Caco-2 (cell line): Measurements from ENCODE around the gene SCAMP4. TPM values are rescaled to one million over a fixed set of nuclear protein-coding genes. Genes with fewer than 3 reads are reported as not detected.

ENCODE experiments used
- BruUV-seq: library from RNA; stranded (reverse); fragments of 400-500 nt; replicated peaks from 2 replicates; lab custom pipeline; 2021; lab: Mats Ljungman, UMichigan
- CTCF ChIA-PET: fragments of 300-600 bp; sonication (Branson Sonifier 250); formaldehyde crosslinking; loops from one replicate; lab custom pipeline; 2022; ENCODE audit warnings: antibody characterized with exemption; lab: Charles Lee
- POLR2A ChIA-PET: fragments of 300-600 bp; sonication (Branson Sonifier 250); formaldehyde crosslinking; loops from one replicate; lab custom pipeline; 2022; ENCODE audit warnings: antibody characterized with exemption; lab: Charles Lee
- DNase-seq, 2 experiments: peaks; one replicate each; pipeline versions ENCODE4 v3.0.0 to v3.0.0-alpha.2; 2020 to 2022
- H3K27me3 ChIP-seq: replicated peaks from 2 replicates; pipeline ENCODE4 v1.6.0; 2011; ENCODE audit warnings: low read length; ENCODE audit not compliant: control insufficient read depth, insufficient read depth
- H3K36me3 ChIP-seq: 2 replicates; pipeline ENCODE4 v1.5.1; 2011; ENCODE audit warnings: low read length; ENCODE audit not compliant: control insufficient read depth, insufficient read depth
- H3K4me1 ChIP-seq: fragments of 250-450 bp; sonication (Bioruptor Pico); 2 replicates; pipeline ENCODE4 v1.5.1; 2020; ENCODE audit warnings: mild to moderate bottlenecking
- H3K4me3 ChIP-seq: 2 replicates; pipeline ENCODE4 v1.5.1; 2011; ENCODE audit warnings: low read depth, mild to moderate bottlenecking, control low read depth, low read length
- H3K9me3 ChIP-seq: fragments of 250-450 bp; sonication (Bioruptor Pico); 2 replicates; pipeline ENCODE4 v1.5.1; 2020; ENCODE audit warnings: mild to moderate bottlenecking, moderate library complexity
- H3K27ac Mint-ChIP-seq: one replicate; pipeline ENCODE4 v1.8.0; 2022; ENCODE audit warnings: mixed read lengths; ENCODE audit not compliant: unreplicated experiment
- H3K27me3 Mint-ChIP-seq: one replicate; pipeline ENCODE4 v1.8.0; 2022; ENCODE audit warnings: mixed read lengths; ENCODE audit not compliant: insufficient read depth, unreplicated experiment
- H3K36me3 Mint-ChIP-seq: one replicate; pipeline ENCODE4 v1.8.0; 2022; ENCODE audit warnings: mild to moderate bottlenecking, mixed read lengths; ENCODE audit not compliant: insufficient read depth, unreplicated experiment
- H3K4me1 Mint-ChIP-seq: one replicate; pipeline ENCODE4 v1.8.0; 2022; ENCODE audit warnings: low read depth, mixed read lengths; ENCODE audit not compliant: unreplicated experiment
- H3K4me3 Mint-ChIP-seq: one replicate; pipeline ENCODE4 v1.8.0; 2022; ENCODE audit warnings: mild to moderate bottlenecking, moderate library complexity, mixed read lengths; ENCODE audit not compliant: unreplicated experiment
- H3K9me3 Mint-ChIP-seq: one replicate; pipeline ENCODE4 v1.8.0; 2022; ENCODE audit warnings: mixed read lengths; ENCODE audit not compliant: unreplicated experiment
- intact Hi-C: fragments of 100-400 bp; cut with micrococcal nuclease; formaldehyde crosslinking; loops from one replicate; pipeline ENCODE4 v1.10.0; 2022; ENCODE audit not compliant: unreplicated experiment
- total RNA-seq: library from RNA; stranded (reverse); gene quantifications from 2 replicates; pipeline ENCODE4 v1.2.3, GENCODE V29; 2022
- TF ChIP-seq, protein P1 (sequence below), 2 experiments: fragments of 200-600 bp in 1 of 2; IDR thresholded peaks; 1 replicate in 1 of 2; 2 replicates in 1 of 2; pipeline versions ENCODE4 v1.5.1 to v1.8.0; 2011 to 2022; ENCODE audit warnings: antibody characterized with exemption in 1 of 2, control low read depth in 1 of 2, inconsistent platforms in 1 of 2, low read depth in 1 of 2, low read length in 1 of 2, mild to moderate bottlenecking in 1 of 2, moderate library complexity in 1 of 2; ENCODE audit not compliant: insufficient read depth in 1 of 2, severe bottlenecking in 1 of 2, unreplicated experiment in 1 of 2

SCAMP4 gene
- total RNA-seq, 1 experiment from 2014 or later: 84.1 TPM

DNA sequence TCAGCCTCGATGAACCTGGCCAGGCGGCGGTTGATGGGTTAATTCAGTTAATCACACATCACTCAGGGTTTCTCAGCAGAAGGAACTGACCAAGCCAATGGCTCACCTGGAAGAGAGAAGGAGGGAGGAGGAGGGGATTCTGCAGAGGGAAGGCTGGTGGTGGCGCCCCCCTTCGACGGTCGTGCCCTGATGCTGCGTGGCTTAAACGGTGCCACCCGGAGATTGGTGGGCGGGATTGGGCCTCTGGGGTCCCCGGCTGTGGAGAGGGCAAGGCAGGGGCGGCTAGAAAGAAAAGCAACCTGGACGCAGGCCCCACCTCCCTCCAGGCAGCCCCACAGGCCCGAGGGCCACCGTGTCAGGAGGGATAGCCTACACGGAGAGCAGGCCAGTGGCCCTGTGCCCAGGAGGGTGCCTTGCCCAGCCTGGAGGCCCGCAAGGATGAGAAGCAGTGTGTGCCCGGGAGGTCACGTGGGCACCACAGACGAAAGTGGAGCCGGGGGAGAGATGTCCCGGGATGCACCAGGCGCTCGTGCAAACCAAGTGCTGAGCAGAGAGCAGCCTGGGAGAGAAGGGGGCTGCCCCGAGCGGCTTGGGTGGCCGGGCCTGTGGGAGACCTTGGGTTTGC is 51.8 kb downstream of the SCAMP4 start:
- Mint-ChIP-seq H3K9me3 (no peaks in the 10 kb centered on the region), H3K36me3 (peaks cover 21% of the 10 kb centered on the region), H3K4me3 (no peak overlapping the region), H3K27ac (no peak overlapping the region), H3K27me3 (no peaks in the 10 kb centered on the region), H3K4me1 (no peaks in the 10 kb centered on the region)
- H3K4me3 ChIP-seq: no peak overlapping the region
- CTCF ChIA-PET: no interaction called here
- intact Hi-C loops: no loop called here
- DNase-seq: no peak
- H3K36me3 ChIP-seq: no peaks in the 10 kb centered on the region
- H3K4me1 ChIP-seq: no peaks in the 10 kb centered on the region
- H3K9me3 ChIP-seq: no peaks in the 10 kb centered on the region
- TF ChIP-seq, protein P1, sequence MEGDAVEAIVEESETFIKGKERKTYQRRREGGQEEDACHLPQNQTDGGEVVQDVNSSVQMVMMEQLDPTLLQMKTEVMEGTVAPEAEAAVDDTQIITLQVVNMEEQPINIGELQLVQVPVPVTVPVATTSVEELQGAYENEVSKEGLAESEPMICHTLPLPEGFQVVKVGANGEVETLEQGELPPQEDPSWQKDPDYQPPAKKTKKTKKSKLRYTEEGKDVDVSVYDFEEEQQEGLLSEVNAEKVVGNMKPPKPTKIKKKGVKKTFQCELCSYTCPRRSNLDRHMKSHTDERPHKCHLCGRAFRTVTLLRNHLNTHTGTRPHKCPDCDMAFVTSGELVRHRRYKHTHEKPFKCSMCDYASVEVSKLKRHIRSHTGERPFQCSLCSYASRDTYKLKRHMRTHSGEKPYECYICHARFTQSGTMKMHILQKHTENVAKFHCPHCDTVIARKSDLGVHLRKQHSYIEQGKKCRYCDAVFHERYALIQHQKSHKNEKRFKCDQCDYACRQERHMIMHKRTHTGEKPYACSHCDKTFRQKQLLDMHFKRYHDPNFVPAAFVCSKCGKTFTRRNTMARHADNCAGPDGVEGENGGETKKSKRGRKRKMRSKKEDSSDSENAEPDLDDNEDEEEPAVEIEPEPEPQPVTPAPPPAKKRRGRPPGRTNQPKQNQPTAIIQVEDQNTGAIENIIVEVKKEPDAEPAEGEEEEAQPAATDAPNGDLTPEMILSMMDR (IDR thresholded peaks at IDR 0.05; ENCODE audit: insufficient read depth in 1 of 2, low read depth in 1 of 2, low read length in 1 of 2, severe bottlenecking in 1 of 2, unreplicated experiment in 1 of 2): no peak
- BruUV-seq: no TSS peak
- POLR2A ChIA-PET: no interaction called here
- H3K27me3 ChIP-seq: no peaks in the 10 kb centered on the region

DNA sequence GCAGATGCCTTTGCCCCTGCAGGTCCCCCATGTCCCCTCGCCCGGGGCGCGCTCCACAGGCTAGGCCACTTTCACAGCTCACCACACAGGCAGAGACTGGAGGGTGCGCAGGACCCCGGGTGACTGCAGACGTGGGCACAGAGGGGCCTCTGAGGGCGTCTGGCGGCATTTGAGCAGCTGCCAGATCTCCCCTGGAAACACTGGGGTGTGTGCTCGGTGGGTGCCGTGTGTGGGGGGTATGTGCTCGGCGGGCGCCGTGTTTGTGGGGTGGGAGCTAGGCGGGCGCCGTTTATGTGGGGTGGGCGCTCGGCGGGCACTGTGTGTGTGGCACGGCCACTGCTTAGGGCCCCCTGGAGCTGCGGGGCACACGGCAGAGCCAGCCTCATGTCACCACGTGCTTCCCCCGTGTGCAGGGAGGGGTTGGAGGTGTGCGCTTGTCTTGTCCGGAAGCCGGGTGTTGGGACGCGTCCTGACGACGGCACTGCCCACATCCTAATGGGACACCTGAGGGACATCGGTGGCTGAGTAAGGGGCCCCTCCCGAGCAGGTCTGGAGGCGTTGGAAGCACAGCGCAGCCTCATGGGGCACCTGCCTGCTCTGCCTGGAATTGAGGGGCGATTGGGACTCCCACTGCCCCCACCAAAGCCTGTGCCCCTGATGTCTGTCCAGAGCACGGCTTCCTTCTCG is 52.5 kb downstream of the SCAMP4 start:
- Histone ChIP-seq H3K36me3 (no peaks in the 10 kb centered on the region), H3K27me3 (no peaks in the 10 kb centered on the region), H3K9me3 (no peaks in the 10 kb centered on the region), H3K4me1 (no peaks in the 10 kb centered on the region), H3K4me3 (no peak overlapping the region)
- H3K4me3 Mint-ChIP-seq: no peak overlapping the region
- no peaks in the 10 kb centered on the region for H3K27me3 Mint-ChIP-seq
- no peaks in the 10 kb centered on the region for H3K9me3 Mint-ChIP-seq
- POLR2A ChIA-PET: no interaction called here
- no peak for DNase-seq
- BruUV-seq: no TSS peak
- no peak overlapping the region for H3K27ac Mint-ChIP-seq
- CTCF ChIA-PET: no interaction called here
- TF ChIP-seq, protein P1 (IDR thresholded peaks at IDR 0.05; ENCODE audit: insufficient read depth in 1 of 2, low read depth in 1 of 2, low read length in 1 of 2, severe bottlenecking in 1 of 2, unreplicated experiment in 1 of 2): no peak
- no peaks in the 10 kb centered on the region for H3K4me1 Mint-ChIP-seq
- H3K36me3 Mint-ChIP-seq: peaks cover 19% of the 10 kb centered on the region
- intact Hi-C loops: no loop called here

DNA sequence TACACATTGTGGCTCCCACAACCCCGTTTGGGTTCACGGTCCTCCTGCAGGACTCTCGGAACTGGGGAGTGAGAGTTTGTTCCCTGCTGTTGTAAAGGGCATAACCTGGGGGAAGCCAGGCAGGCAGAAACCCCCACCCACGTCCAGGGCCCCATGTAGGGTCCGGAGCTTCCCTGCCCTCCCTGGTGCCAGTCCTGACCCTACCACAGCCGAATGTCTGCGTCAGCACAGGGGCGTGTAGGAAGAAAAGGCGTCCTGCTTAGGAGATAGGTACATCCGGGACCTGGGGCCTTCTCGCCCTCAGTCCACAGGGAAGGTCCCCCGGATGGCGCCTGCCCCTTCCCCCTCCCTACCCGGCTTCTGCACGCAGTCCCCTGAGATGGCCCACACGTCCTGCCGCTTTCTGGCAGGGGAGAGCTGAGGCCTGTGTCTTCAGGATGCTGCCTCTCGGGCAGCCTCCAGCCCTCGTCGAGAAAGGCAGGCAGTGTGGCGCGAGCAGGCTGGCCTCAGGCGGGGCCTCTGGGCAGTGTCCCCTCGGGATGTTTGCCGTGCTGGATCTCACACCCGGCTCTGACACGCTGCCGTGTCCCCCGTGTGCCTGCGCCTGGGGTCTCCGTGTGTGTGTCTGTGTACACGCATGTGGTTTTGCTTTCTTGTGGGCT is 54.9 kb downstream of the SCAMP4 start:
- POLR2A ChIA-PET: no interaction called here
- Mint-ChIP-seq H3K27me3 (no peaks in the 10 kb centered on the region), H3K4me1 (no peaks in the 10 kb centered on the region), H3K27ac (no peak overlapping the region), H3K9me3 (no peaks in the 10 kb centered on the region), H3K36me3 (peaks cover 19% of the 10 kb centered on the region), H3K4me3 (no peak overlapping the region)
- Histone ChIP-seq H3K9me3 (no peaks in the 10 kb centered on the region), H3K36me3 (no peaks in the 10 kb centered on the region), H3K4me1 (no peaks in the 10 kb centered on the region), H3K4me3 (no peak overlapping the region), H3K27me3 (no peaks in the 10 kb centered on the region)
- CTCF ChIA-PET: no interaction called here
- DNase-seq: no peak
- TF ChIP-seq, protein P1 (IDR thresholded peaks at IDR 0.05; ENCODE audit: insufficient read depth in 1 of 2, low read depth in 1 of 2, low read length in 1 of 2, severe bottlenecking in 1 of 2, unreplicated experiment in 1 of 2): no peak
- intact Hi-C loops: no loop called here
- BruUV-seq: no TSS peak
